Activated T-helper 2 cell treated with anti-CD3 and anti-CD28 coated beads, Interferon-gamma antibody, Interleukin-2, Interleukin-4, amounts not matched to agents 10 μg/mL and 5 μg/mL and 100 μg/mL, durations not matched to agents 14 hours and 24 hours and 36 hours (primary cell): ENCODE results near the gene ARHGEF40. TPM values are rescaled to one million over a fixed set of nuclear protein-coding genes. Genes with fewer than 3 reads are reported as not detected.

ENCODE experiments used
- DNase-seq: peaks from one replicate; pipeline ENCODE4 v3.0.0; 2021; ENCODE audit warnings: low spot score
- H3K27ac Mint-ChIP-seq: one replicate; pipeline ENCODE4 v1.8.0; 2021; ENCODE audit warnings: mixed read lengths
- H3K27me3 Mint-ChIP-seq: one replicate; pipeline ENCODE4 v1.8.0; 2021; ENCODE audit warnings: low read depth, mixed read lengths
- H3K36me3 Mint-ChIP-seq: one replicate; pipeline ENCODE4 v1.8.0; 2021; ENCODE audit warnings: low read depth, mixed read lengths
- H3K4me1 Mint-ChIP-seq: one replicate; pipeline ENCODE4 v1.8.0; 2021; ENCODE audit warnings: low read depth, mixed read lengths
- H3K4me3 Mint-ChIP-seq: one replicate; pipeline ENCODE4 v1.8.0; 2021; ENCODE audit warnings: low read depth, mild to moderate bottlenecking, moderate library complexity, mixed read lengths
- H3K9me3 Mint-ChIP-seq: one replicate; pipeline ENCODE4 v1.8.0; 2021; ENCODE audit warnings: mixed read lengths
- intact Hi-C: fragments of 100-400 bp; cut with micrococcal nuclease; formaldehyde crosslinking; loops from one replicate; pipeline ENCODE4 v1.15.1; 2023
- total RNA-seq: library from RNA; stranded (reverse); gene quantifications from 2 replicates; pipeline ENCODE4 v1.2.3, GENCODE V29; 2022

ARHGEF40 gene
- total RNA-seq, 1 donor from 2014 or later, result 0.05 TPM

DNA sequence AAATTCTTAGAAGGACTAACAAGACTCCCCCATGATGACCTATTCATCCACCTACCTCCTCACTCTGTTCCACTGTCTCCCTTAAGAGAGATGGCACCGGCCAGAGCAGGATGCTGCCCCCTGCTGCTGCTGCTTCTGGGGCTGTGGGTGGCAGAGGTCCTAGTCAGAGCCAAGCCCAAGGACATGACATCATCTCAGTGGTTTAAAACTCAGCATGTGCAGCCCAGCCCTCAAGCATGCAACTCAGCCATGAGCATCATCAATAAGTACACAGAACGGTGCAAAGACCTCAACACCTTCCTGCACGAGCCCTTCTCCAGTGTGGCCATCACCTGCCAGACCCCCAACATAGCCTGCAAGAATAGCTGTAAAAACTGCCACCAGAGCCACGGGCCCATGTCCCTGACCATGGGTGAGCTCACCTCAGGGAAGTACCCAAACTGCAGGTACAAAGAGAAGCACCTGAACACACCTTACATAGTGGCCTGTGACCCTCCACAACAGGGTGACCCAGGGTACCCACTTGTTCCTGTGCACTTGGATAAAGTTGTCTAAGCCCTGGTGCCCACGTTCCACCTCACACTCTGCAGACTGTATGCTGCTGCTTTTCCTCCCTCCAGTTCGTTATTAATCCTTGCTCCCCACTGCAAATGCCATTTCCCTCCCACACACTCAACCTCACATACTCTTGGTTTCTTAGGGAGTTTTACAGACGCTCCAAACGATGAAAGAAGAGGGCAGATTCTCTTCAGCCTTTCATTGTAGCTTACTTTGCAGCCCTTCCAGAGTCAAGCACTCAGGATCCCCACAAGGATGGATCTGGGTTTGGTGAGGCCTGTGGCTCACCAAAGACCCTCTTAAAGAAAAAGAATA is 12.1 kb upstream of the ARHGEF40 start, which contains the start of gene RNASE8:
TSS of gene RNASE8 (plus strand) at position 20 of the 873 bp plus-strand sequence. CDS start at position 91, 71 bp downstream.
- Mint-ChIP-seq H3K36me3 (no peaks in the 10 kb centered on the region), H3K9me3 (no peaks in the 10 kb centered on the region), H3K4me3 (no peak within 1 kb of the TSS), H3K27me3 (peaks cover 19% of the 10 kb centered on the region), H3K27ac (no peak within 1 kb of the TSS), H3K4me1 (no peaks in the 10 kb centered on the region)
- intact Hi-C loops, result no loop called here
- DNase-seq, result no peak

DNA sequence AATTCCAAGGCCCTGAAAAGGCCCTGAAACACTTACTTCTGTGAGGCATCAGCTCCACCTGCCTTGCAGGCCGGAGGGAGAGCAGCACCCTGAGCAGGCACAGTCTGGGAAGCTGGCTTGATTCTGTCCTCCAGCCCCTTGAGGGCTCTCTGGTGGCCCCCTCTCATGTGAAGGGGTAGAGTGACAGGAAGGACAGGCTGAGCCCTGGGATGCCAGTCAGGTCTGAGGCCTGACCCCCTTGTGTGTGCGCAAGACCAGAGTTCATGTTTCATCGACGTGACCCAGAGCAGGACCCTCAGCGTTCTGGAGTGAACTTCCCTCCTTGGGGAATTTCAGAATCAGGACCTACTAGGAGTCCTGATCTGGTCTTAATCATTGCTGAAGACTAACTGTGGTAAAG is 11.2 kb upstream of the ARHGEF40 start:
- intact Hi-C loops, result no loop called here
- DNase-seq, result no peak
- H3K27ac Mint-ChIP-seq, result no peak overlapping the region
- no peaks in the 10 kb centered on the region for H3K4me1 Mint-ChIP-seq
- peaks cover 26% of the 10 kb centered on the region for H3K27me3 Mint-ChIP-seq
- no peaks in the 10 kb centered on the region for H3K36me3 Mint-ChIP-seq
- H3K9me3 Mint-ChIP-seq, result no peaks in the 10 kb centered on the region
- no peak overlapping the region for H3K4me3 Mint-ChIP-seq

DNA sequence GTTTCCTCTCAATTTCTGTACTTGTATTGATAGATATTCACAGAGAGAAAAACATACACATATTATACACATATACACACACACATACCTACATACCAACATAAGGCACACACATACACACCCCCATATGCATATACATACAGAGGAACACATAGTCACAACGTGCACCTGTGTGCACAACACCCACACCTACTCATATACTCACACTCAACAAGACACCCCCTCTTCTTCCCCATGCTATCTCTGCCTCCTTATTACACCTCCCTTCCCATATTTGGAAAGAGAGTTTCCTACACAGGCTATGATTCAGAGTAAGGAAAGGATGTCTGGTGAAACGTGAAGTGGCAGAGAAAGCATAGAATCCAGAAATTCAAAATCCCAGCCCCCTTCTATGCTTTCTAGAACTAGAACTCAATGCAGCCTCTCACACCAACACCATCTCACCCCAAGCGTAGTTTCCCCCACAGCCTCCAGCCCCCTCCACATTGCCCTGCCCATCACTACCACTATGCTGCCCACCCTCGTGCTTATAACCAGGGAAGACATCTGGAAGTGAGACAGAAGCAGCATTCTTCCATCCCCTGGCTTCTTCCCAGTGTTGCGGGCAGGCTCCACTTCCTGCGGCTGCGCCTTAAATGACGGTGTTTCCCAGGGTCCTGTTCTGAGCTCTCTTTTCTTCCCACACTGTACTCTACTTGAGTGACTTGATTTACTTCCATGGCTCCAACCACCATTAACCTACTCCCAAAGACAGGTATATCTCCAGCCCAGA is 10.1 kb upstream of the ARHGEF40 start:
- Mint-ChIP-seq H3K4me3 (no peak overlapping the region), H3K9me3 (no peaks in the 10 kb centered on the region), H3K27me3 (peaks cover 27% of the 10 kb centered on the region), H3K4me1 (no peaks in the 10 kb centered on the region), H3K36me3 (no peaks in the 10 kb centered on the region), H3K27ac (no peak overlapping the region)
- no peak for DNase-seq
- intact Hi-C loops, result no loop called here

DNA sequence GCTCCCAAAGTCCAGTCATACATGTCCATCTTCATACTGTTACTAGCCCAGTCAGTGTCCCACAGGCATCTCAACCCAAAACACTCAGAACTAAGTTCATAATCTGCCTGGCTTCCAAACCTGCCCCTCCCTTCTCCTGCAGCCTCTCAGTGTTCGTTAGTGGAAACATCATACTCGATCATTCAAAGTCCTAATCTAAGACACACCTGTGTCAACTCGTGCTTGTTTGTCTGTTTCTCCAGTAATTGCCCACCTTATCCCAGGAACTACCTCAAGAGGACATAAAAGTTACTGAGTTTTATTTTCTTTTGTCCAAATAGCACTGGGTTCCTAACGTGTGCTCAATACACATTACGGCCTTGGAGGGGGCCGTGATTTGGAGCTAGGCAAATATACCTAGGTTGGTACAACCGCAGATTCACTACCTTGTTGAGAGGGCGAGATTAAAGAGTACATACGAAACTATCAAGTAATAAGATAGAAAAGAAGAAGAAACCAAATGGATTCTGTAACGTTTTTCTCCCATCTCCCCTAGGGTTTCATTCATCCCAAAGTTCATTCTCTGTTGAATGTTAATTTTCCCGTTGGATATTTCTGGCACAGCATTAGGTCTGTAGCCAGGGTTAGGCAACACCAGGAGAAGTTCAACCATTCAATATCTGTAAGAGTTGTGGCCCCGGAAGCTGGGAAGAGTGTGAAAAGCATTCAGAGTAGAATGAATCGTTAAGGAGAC is 9.3 kb upstream of the ARHGEF40 start:
- no peak for DNase-seq
- no peak overlapping the region for H3K4me3 Mint-ChIP-seq
- peaks cover 34% of the 10 kb centered on the region for H3K27me3 Mint-ChIP-seq
- no peaks in the 10 kb centered on the region for H3K9me3 Mint-ChIP-seq
- no peaks in the 10 kb centered on the region for H3K4me1 Mint-ChIP-seq
- intact Hi-C loops, result no loop called here
- H3K27ac Mint-ChIP-seq, result no peak overlapping the region
- H3K36me3 Mint-ChIP-seq, result no peaks in the 10 kb centered on the region

DNA sequence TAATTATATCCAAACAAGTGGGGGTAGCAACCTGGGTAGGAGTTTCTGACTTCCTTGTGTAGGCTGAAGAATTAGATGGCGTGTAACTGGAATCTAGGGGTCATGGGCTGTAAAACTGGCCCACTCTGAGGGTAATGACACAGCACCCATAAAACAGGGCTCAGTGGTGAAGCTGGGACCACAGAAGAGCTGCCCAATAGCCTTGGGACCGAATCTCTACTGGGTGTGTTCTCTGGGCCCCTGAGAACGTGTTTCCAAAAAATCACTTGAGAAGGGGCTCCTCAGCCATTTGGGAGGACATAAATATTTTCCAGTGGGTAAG is 8.8 kb upstream of the ARHGEF40 start:
- no peak for DNase-seq
- peaks cover 37% of the 10 kb centered on the region for H3K27me3 Mint-ChIP-seq
- H3K4me3 Mint-ChIP-seq, result no peak overlapping the region
- intact Hi-C loops, result no loop called here
- H3K27ac Mint-ChIP-seq, result no peak overlapping the region
- no peaks in the 10 kb centered on the region for H3K9me3 Mint-ChIP-seq
- H3K36me3 Mint-ChIP-seq, result no peaks in the 10 kb centered on the region
- H3K4me1 Mint-ChIP-seq, result no peaks in the 10 kb centered on the region

DNA sequence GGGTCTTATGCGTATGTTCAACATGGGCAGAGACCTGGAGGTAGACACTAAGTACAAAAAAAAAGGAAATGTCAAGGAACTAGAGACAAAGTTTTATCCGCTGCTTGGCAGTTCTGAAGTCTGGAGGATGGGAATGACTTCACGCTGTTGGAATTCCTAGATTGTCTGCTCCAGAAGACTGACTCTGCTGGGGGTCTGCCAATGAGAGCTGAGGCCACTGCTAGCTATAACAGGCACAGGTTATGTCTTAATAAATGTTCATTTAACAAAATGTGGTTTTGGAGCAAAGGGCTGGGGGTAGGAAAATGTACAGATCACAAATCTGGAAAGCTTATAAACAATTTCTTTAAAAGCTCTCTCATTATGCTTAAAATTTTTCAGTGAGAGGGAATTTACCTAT is 6.6 kb upstream of the ARHGEF40 start:
- Mint-ChIP-seq H3K4me1 (peaks cover 2% of the 10 kb centered on the region), H3K36me3 (no peaks in the 10 kb centered on the region), H3K4me3 (no peak overlapping the region), H3K9me3 (no peaks in the 10 kb centered on the region), H3K27ac (no peak overlapping the region), H3K27me3 (peaks cover 54% of the 10 kb centered on the region)
- DNase-seq, result no peak
- intact Hi-C loops, result no loop called here

DNA sequence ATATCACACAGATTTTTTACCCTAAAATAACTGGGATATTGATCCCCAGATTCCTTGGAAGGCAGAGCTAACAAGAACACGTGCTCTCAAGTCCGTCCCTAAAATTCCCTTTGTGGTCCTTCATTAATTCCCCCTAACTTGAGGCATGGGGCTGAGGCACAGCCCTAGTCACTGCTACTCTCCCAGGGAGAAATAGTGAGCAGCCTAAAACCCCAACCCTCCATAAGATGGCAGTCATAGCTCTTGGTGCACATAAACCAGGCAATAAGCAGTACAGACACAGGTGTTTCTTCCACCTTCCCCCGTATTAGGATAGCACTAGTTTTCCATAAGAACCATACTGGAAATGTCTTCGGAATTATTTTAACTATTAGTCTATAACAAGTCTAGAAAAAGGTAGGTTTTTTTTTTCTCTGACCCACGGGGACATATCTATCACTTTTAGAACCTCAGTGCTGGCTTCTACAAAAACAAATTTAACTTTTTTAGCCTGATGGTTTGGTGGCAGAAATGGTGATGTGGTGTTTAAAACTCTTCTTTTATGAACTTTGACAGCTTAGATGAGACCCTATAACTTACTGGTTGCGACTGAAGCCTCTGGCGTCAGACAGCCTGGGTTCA is 3.1 kb upstream of the ARHGEF40 start:
- H3K9me3 Mint-ChIP-seq, result no peaks in the 10 kb centered on the region
- H3K27ac Mint-ChIP-seq, result no peak overlapping the region
- H3K36me3 Mint-ChIP-seq, result no peaks in the 10 kb centered on the region
- no peak overlapping the region for H3K4me3 Mint-ChIP-seq
- intact Hi-C loops, result no loop called here
- peaks cover 24% of the 10 kb centered on the region for H3K4me1 Mint-ChIP-seq
- no peak for DNase-seq
- H3K27me3 Mint-ChIP-seq, result peaks cover 75% of the 10 kb centered on the region

DNA sequence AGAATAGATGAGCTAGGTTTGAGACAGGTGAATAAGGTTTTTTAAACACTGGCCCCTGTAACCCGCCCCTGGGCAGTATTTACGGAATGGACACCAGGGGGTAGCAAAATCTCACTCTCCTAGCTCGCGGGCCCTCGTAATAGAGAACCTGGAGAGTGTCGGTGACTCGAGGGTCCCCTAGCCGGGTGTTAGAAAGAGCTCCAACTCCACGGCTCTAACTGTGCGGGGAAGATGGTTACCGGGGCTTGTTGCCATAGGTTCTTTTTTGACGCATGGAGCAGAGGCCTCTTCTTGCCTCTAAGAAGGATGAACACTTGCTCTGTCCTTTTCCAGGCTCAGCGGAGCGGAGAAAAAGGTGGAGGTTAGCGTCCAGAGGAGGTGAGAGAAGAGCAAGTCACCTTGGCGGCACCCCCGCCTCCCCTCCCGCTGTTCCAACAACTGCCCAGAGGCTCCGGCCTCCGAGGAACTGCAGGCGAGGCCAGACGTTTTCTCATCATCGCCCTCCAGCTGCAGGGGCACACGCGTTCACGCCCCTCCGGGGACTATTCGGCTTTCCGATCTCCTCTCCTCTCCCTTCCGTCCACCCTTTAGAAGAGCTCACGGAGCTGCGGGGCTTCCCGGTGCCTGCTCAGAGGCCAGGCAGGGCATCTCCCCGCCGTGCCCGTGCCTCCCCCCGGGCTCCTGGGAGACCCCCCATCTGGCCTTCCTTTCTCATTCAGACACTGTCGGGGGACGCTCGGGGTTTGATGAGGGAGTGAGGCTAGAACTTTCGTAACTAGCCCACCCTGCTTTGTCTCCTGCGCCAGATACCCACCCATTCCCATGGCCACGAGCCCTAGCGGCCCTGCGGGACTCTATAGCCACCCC is 1.4 kb upstream of the ARHGEF40 start:
- DNase-seq, result no peak
- peaks cover 78% of the 10 kb centered on the region for H3K27me3 Mint-ChIP-seq
- H3K4me1 Mint-ChIP-seq, result peaks cover 30% of the 10 kb centered on the region
- intact Hi-C loops, result loop anchor here (1.0 to 2.0 kb wide), 2 partner anchors 24 to 38 kb away; no protein-coding TSS in a partner anchor
- H3K4me3 Mint-ChIP-seq, result peak overlapping the region; percentile 64
- H3K9me3 Mint-ChIP-seq, result no peaks in the 10 kb centered on the region
- H3K27ac Mint-ChIP-seq, result no peak overlapping the region
- no peaks in the 10 kb centered on the region for H3K36me3 Mint-ChIP-seq

DNA sequence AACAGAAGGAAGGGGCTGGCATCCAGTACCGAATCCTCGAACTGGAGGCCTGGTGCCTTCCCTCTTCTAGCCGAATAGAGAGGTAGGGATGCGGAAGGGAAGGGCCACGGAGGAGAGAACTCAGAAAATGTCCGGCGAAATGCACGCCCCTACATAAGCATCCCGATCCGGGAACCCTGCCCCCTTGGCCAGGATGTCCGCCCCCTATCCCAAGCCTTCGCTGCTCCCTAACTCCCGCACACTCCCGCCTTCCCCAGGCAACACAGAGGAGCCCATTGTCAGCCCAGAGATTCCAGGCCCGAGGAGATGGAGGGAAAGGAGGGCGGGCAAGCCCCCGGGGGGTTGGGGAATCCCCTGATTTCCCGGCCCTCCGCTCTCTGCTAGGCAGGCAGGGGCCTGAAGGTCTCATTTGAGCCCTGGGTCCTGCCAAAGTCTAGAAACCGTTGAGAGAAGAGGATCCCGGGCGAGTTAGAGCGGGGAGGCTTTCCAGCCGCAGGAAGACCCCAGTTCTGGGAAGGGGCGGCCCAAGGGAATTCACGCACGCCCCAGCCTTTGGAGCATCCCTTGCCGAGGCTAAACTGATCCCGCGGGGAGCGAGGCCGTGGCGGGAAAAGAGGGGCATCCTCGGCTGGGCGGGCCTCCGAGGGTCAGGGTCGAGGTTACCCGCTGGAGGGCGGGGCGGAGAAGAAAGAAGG is 569 bp upstream of the ARHGEF40 start:
- peaks cover 30% of the 10 kb centered on the region for H3K4me1 Mint-ChIP-seq
- peak overlapping the region; percentile 64 for H3K4me3 Mint-ChIP-seq
- no peaks in the 10 kb centered on the region for H3K36me3 Mint-ChIP-seq
- H3K9me3 Mint-ChIP-seq, result no peaks in the 10 kb centered on the region
- H3K27me3 Mint-ChIP-seq, result peaks cover 78% of the 10 kb centered on the region
- H3K27ac Mint-ChIP-seq, result no peak overlapping the region
- intact Hi-C loops, result loop anchor here (2.0 kb wide), 1 partner anchor 37 kb away; no protein-coding TSS in a partner anchor
- no peak for DNase-seq

DNA sequence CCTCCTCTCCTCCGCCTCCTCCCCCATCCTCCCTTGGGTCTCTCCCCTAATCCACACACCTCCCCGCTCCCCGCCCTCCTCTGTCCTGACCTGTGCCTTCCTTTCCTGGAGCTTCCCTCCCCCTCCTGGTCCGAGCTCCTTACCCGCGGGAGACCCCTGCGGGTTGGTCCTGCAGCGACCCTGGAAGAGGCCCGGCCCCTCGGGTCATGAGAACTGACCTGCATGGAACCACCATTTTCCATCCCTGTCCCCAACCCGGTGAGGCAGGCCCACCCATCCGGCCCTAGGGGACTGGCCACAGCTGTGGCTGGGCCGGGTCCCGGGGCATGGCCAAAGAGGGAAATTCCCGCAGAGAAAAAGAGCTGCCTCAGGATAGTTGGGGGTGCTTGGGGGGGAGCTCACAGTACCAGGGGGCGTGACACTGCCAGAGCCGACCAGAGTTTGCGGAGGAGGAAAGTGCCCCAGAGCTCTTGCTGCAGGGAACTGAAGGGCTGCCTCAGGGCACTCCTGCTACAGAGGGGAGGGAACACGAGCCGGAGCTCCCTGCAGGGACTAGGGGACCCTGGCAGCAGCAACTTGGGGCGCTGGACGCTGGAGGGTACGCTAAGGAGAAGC is 613 bp downstream of the ARHGEF40 start:
- DNase-seq, result no peak
- intact Hi-C loops, result no loop called here
- Mint-ChIP-seq H3K4me3 (peak overlapping the region; percentile 72), H3K36me3 (no peaks in the 10 kb centered on the region), H3K27me3 (peaks cover 71% of the 10 kb centered on the region), H3K9me3 (no peaks in the 10 kb centered on the region), H3K4me1 (peaks cover 30% of the 10 kb centered on the region), H3K27ac (no peak overlapping the region)
